Activated CD4-positive, alpha-beta memory T cell treated with anti-CD3 and anti-CD28 coated beads, Interleukin-2, amount 10 ng/mL, durations not matched to agents 7 days and 5 days (primary cell): ENCODE data around the gene RNU7-1. TPM values are rescaled to one million over a fixed set of nuclear protein-coding genes. Genes with fewer than 3 reads are reported as not detected.

ENCODE experiments used
- CTCF ChIA-PET: fragments of 350-600 bp; sonication (Branson Sonifier 250); formaldehyde crosslinking; loops from one replicate; lab custom pipeline; 2021; ENCODE audit warnings: antibody characterized with exemption, inconsistent platforms; lab: Charles Lee
- POLR2A ChIA-PET: fragments of 350-600 bp; sonication (Branson Sonifier 250); formaldehyde crosslinking; loops from one replicate; lab custom pipeline; 2021; ENCODE audit warnings: antibody characterized with exemption; lab: Charles Lee
- DNase-seq: peaks from one replicate; pipeline ENCODE4 v3.0.0-alpha.2; 2020
- H3K27ac Mint-ChIP-seq: one replicate; pipeline ENCODE4 v1.8.0; 2021; ENCODE audit warnings: mild to moderate bottlenecking, mixed read lengths
- H3K27me3 Mint-ChIP-seq: one replicate; pipeline ENCODE4 v1.8.0; 2021; ENCODE audit warnings: mixed read lengths
- H3K36me3 Mint-ChIP-seq: one replicate; pipeline ENCODE4 v1.8.0; 2021; ENCODE audit warnings: low read depth, mixed read lengths
- H3K4me1 Mint-ChIP-seq: one replicate; pipeline ENCODE4 v1.8.0; 2021; ENCODE audit warnings: mixed read lengths
- H3K4me3 Mint-ChIP-seq: one replicate; pipeline ENCODE4 v1.8.0; 2021; ENCODE audit warnings: mild to moderate bottlenecking, mixed read lengths
- H3K9me3 Mint-ChIP-seq: one replicate; pipeline ENCODE4 v1.8.0; 2021; ENCODE audit warnings: mixed read lengths
- total RNA-seq, 2 experiments: library from RNA; stranded (reverse); gene quantifications; one replicate each; pipeline ENCODE4 v1.2.3, GENCODE V29; 2021

The RNU7-1 gene
- total RNA-seq, 2 experiments from 2014 or later: not detected

GRCh38 chr12:6951551-6952120 lies 8.0 kb downstream of the RNU7-1 start:
- CTCF ChIA-PET: interaction anchor here (0.8 to 11.2 kb wide), 10 partner anchors 8 to 162 kb away, joined by 3 to 465 read pairs (median 9); partner anchors contain the start of genes C12orf57, LPCAT3, RNU7-1 and SPSB2
- no peak for DNase-seq
- no peaks in the 10 kb centered on the region for H3K27me3 Mint-ChIP-seq
- peaks cover 79% of the 10 kb centered on the region for H3K4me1 Mint-ChIP-seq
- peak overlapping the region; percentile 99 for H3K27ac Mint-ChIP-seq
- H3K9me3 Mint-ChIP-seq: no peaks in the 10 kb centered on the region
- peaks cover 51% of the 10 kb centered on the region for H3K36me3 Mint-ChIP-seq
- POLR2A ChIA-PET: interaction anchor here (0.9 to 11.8 kb wide), 12 partner anchors 8 to 157 kb away, joined by 3 to 1188 read pairs (median 8); partner anchors contain the start of genes ATN1, C12orf57, CDCA3 and EMG1
- peak overlapping the region; percentile 94 for H3K4me3 Mint-ChIP-seq

GRCh38 chr12:6952121-6952862 lies 8.7 kb downstream of the RNU7-1 start:
- Mint-ChIP-seq H3K36me3 (peaks cover 58% of the 10 kb centered on the region), H3K4me3 (peak overlapping the region; percentile 94)
- DNase-seq: no peak

GRCh38 chr12:6952863-6953441 lies 9.3 kb downstream of the RNU7-1 start:
- DNase-seq: no peak
- H3K36me3 Mint-ChIP-seq: peaks cover 64% of the 10 kb centered on the region
- peaks cover 79% of the 10 kb centered on the region for H3K4me1 Mint-ChIP-seq
- H3K4me3 Mint-ChIP-seq: peak overlapping the region; percentile 94
- no peaks in the 10 kb centered on the region for H3K27me3 Mint-ChIP-seq
- no peaks in the 10 kb centered on the region for H3K9me3 Mint-ChIP-seq
- peak overlapping the region; percentile 99 for H3K27ac Mint-ChIP-seq
- ChIA-PET POLR2A (interaction anchor here (0.8 to 11.8 kb wide), 10 partner anchors 7 to 229 kb away, joined by 3 to 1188 read pairs (median 9); partner anchors contain the start of genes ATN1, C12orf57, CDCA3 and COPS7A), CTCF (interaction anchor here (1.0 to 11.2 kb wide), 7 partner anchors 8 to 160 kb away, joined by 4 to 465 read pairs (median 11); partner anchors contain the start of genes C12orf57, RNU7-1 and SPSB2)

More at GRCh38 chr12:6952121-6952862, 8.7 kb downstream of the RNU7-1 start:
- Mint-ChIP-seq H3K27me3 (no peaks in the 10 kb centered on the region), H3K27ac (peak overlapping the region; percentile 99), H3K9me3 (no peaks in the 10 kb centered on the region), H3K4me1 (peaks cover 79% of the 10 kb centered on the region)
- ChIA-PET CTCF (interaction anchor here (0.8 to 11.2 kb wide), 8 partner anchors 8 to 161 kb away, joined by 3 to 465 read pairs (median 10); partner anchors contain the start of genes C12orf57, RNU7-1 and SPSB2), POLR2A (interaction anchor here (0.8 to 11.8 kb wide), 11 partner anchors 8 to 229 kb away, joined by 3 to 1188 read pairs (median 9); partner anchors contain the start of genes ATN1, C12orf57, CDCA3 and COPS7A)

DNA sequence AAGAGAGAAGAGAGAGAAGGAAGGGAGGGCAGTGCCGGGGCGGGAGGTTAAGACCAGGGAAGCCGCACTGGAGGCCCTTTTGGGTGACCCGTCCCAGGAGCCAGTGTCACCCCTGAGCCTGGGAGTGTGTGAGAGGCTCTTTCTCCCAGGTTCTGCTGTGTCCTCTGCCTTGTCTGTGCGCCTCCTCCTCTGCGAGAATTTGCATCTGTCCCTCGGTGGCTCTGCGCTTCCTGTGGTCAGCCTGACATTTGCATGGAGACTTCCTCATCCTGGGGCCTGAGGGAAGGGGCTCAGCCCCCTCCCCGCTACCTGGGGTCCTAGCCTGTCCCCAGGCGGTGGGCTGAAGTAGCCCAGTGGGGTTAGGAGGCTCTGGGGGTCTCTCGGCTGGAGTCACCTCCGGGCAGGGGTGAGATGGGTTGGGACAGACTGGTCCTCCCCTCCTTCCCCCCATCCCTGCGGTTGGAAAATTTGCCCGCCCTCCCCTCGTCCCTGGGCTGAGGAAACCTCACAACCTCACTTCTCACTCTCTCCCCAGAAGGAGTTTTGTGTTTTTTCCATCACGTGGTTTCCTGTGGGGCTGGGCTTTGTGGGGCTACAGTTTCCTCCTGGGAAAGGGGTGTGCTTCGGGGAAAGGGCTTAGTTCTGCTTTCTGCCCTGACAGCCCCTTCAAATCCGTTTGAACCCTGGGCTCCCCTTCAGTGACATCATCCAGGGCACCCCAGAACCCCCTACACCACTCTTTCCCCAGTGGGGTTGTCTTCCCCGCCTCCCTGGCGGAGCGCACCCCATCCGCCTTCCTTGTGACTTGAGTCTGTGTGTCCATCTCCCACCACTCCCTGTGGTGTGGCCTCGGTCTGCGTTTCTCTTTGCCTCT lies 10.1 kb downstream of the RNU7-1 start:
- H3K27ac Mint-ChIP-seq: peak overlapping the region; percentile 99
- peak; percentile 84 for DNase-seq
- H3K4me1 Mint-ChIP-seq: peaks cover 81% of the 10 kb centered on the region
- no peaks in the 10 kb centered on the region for H3K27me3 Mint-ChIP-seq
- H3K9me3 Mint-ChIP-seq: no peaks in the 10 kb centered on the region
- H3K36me3 Mint-ChIP-seq: peaks cover 72% of the 10 kb centered on the region
- ChIA-PET POLR2A (interaction anchor here (0.8 to 13.2 kb wide), 13 partner anchors 6 to 155 kb away, joined by 3 to 1188 read pairs (median 5); partner anchors contain the start of genes ATN1, C12orf57, EMG1 and PHB2), CTCF (interaction anchor here (1.1 to 11.2 kb wide), 6 partner anchors 7 to 82 kb away, joined by 4 to 465 read pairs (median 10); partner anchors contain the start of genes C12orf57 and RNU7-1)
- peak overlapping the region; percentile 94 for H3K4me3 Mint-ChIP-seq

- H3K27me3 Mint-ChIP-seq: no peaks in the 10 kb centered on the region
- DNase-seq: no peak
- H3K4me3 Mint-ChIP-seq: peak overlapping the region; percentile 94
- H3K4me1 Mint-ChIP-seq: peaks cover 82% of the 10 kb centered on the region
- POLR2A ChIA-PET: interaction anchor here (0.8 to 13.2 kb wide), 7 partner anchors 7 to 153 kb away, joined by 3 to 1188 read pairs (median 3); partner anchors contain the start of genes C12orf57, EMG1, PHB2 and PTPN6
- peaks cover 80% of the 10 kb centered on the region for H3K36me3 Mint-ChIP-seq
- no peaks in the 10 kb centered on the region for H3K9me3 Mint-ChIP-seq
- CTCF ChIA-PET: interaction anchor here (0.6 to 1.3 kb wide), 4 partner anchors 10 to 82 kb away, joined by 3 to 8 read pairs (median 5); no protein-coding TSS in a partner anchor
- peak overlapping the region; percentile 99 for H3K27ac Mint-ChIP-seq
Measured at GRCh38 chr12:6954316-6955107, 10.9 kb downstream of the RNU7-1 start.

GRCh38 chr12:6955108-6956020 lies 11.7 kb downstream of the RNU7-1 start:
- ChIA-PET POLR2A (interaction anchor here (1.1 to 13.2 kb wide), 2 partner anchors 8 to 11 kb away, joined by 3 to 1188 read pairs; partner anchors contain the start of genes C12orf57, PTPN6 and RNU7-1), CTCF (interaction anchor here (0.6 to 12.2 kb wide), 3 partner anchors 7 to 17 kb away, joined by 3 to 465 read pairs (median 8); partner anchors contain the start of genes C12orf57, PTPN6 and RNU7-1)
- Mint-ChIP-seq H3K27ac (peak overlapping the region; percentile 99), H3K4me1 (peaks cover 83% of the 10 kb centered on the region), H3K27me3 (no peaks in the 10 kb centered on the region), H3K9me3 (no peaks in the 10 kb centered on the region), H3K36me3 (peaks cover 86% of the 10 kb centered on the region), H3K4me3 (peak overlapping the region; percentile 94)
- no peak for DNase-seq

DNA sequence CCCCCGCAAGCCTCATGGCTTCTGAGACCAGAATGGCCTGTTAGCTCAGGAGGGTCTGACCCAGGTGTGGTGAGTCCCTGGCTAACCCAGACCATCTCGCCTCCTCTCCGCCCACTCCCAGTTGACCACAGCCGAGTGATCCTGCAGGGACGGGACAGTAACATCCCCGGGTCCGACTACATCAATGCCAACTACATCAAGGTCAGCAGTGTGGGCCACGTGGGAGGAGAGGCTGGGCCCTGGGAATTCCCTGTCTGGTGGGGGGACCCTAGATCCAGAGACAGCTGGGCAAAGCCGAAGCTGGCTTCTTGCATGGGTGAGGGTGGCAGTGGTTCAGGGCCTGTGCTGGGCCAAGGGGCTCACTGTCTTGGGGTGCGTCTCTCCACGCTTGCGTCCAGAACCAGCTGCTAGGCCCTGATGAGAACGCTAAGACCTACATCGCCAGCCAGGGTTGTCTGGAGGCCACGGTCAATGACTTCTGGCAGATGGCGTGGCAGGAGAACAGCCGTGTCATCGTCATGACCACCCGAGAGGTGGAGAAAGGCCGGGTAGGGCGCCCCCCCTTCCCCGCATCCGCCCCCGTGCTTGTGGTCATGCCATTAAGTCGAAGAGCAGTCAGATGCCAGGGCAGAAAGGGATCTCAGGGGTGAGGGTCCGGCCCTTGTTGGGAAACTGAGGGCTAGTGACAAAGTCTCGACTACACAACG lies 12.6 kb downstream of the RNU7-1 start:
- Mint-ChIP-seq H3K4me1 (peaks cover 84% of the 10 kb centered on the region), H3K9me3 (no peaks in the 10 kb centered on the region), H3K4me3 (peak overlapping the region; percentile 48), H3K36me3 (peaks cover 94% of the 10 kb centered on the region), H3K27ac (peak overlapping the region; percentile 99), H3K27me3 (no peaks in the 10 kb centered on the region)
- POLR2A ChIA-PET: interaction anchor here (1.2 to 13.2 kb wide), 5 partner anchors 8 to 105 kb away, joined by 3 to 1188 read pairs (median 32); partner anchors contain the start of genes C12orf57, CDCA3, EMG1 and PHB2
- CTCF ChIA-PET: interaction anchor here (1.4 to 12.2 kb wide), 2 partner anchors 8 to 152 kb away, joined by 4 to 465 read pairs; partner anchors contain the start of genes C12orf57, PTPN6 and RNU7-1
- no peak for DNase-seq

DNA sequence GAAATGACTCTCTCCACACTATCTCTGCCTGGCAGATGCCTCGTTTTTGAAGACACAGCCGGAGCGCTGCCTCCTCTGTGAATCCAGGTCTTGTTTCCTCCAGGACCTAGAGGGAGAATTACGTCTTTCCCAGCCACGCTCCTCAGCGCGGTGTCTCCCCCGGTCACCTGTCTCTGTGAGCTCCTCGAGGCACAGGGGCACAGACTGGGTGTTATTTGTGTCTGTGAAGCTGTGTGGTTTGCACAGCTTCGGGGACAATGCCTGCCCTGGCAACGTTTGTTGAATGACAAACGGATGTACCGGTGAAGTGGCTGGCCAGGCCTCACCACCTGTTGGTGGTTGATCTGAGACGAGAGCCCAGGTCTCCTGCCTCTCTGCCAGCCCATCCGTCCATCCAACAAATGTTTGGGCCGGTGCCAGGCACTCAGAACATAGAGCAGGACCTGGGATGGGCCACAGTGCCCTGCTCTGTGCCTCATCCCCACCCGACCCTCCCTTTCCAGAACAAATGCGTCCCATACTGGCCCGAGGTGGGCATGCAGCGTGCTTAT lies 13.6 kb downstream of the RNU7-1 start:
- H3K4me1 Mint-ChIP-seq: peaks cover 95% of the 10 kb centered on the region
- DNase-seq: peak; percentile 58
- POLR2A ChIA-PET: interaction anchor here (0.5 to 13.2 kb wide), 11 partner anchors 9 to 422 kb away, joined by 3 to 1188 read pairs (median 15); partner anchors contain the start of genes C12orf57, C1RL, CDCA3 and EMG1
- H3K4me3 Mint-ChIP-seq: peak overlapping the region; percentile 48
- H3K36me3 Mint-ChIP-seq: peaks cover 96% of the 10 kb centered on the region
- no peaks in the 10 kb centered on the region for H3K27me3 Mint-ChIP-seq
- CTCF ChIA-PET: interaction anchor here (0.6 to 12.2 kb wide), 5 partner anchors 9 to 151 kb away, joined by 4 to 465 read pairs (median 7); partner anchors contain the start of genes C12orf57, PTPN6, RNU7-1 and SPSB2
- H3K27ac Mint-ChIP-seq: peak overlapping the region; percentile 99
- no peaks in the 10 kb centered on the region for H3K9me3 Mint-ChIP-seq
